Measurements from ENCODE around the gene SBF2.
A peak's percentile ranks its signal among the peaks of the same experiment; 100 is the strongest.

SBF2 gene

GRCh38 chr11:10293423-10294289 lies at the start of gene SBF2:
Gene SBF2, minus strand, starts transcription at chr11:10294219. Its CDS starts 150 bp downstream, at chr11:10294069.
- DNase-seq (peak; percentile 82), ATAC-seq (ENCODE audit: insufficient read depth, low read depth) (peak; percentile 72)
- H3K4me2 ChIP-seq (ENCODE audit: insufficient read depth, low read length) = peak within 1 kb of the TSS; percentile 90
- H3K4me1 ChIP-seq (ENCODE audit: insufficient read depth, low read length) = peaks cover 36% of the 10 kb centered on the region
- H2AFZ ChIP-seq (ENCODE audit: low read depth, low read length) = peak within 1 kb of the TSS; percentile 95
- H3K4me3 ChIP-seq (ENCODE audit: low read depth in 1 of 2, low read length in 2 of 2) = peak within 1 kb of the TSS; percentile 64 to 91
- H3K36me3 ChIP-seq (ENCODE audit: insufficient read depth, low read length) = peaks cover 5% of the 10 kb centered on the region; the same call in 1 of the 2 replicates
- no peak for TF ChIP-seq EZH2 (IDR thresholded peaks at IDR 0.05; ENCODE audit: borderline replicate concordance, low read depth, low read length, severe bottlenecking)
- TF ChIP-seq, protein P1, sequence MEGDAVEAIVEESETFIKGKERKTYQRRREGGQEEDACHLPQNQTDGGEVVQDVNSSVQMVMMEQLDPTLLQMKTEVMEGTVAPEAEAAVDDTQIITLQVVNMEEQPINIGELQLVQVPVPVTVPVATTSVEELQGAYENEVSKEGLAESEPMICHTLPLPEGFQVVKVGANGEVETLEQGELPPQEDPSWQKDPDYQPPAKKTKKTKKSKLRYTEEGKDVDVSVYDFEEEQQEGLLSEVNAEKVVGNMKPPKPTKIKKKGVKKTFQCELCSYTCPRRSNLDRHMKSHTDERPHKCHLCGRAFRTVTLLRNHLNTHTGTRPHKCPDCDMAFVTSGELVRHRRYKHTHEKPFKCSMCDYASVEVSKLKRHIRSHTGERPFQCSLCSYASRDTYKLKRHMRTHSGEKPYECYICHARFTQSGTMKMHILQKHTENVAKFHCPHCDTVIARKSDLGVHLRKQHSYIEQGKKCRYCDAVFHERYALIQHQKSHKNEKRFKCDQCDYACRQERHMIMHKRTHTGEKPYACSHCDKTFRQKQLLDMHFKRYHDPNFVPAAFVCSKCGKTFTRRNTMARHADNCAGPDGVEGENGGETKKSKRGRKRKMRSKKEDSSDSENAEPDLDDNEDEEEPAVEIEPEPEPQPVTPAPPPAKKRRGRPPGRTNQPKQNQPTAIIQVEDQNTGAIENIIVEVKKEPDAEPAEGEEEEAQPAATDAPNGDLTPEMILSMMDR (IDR thresholded peaks at IDR 0.05; ENCODE audit: borderline replicate concordance, extremely low read depth, low read length, poor library complexity, severe bottlenecking) = no peak
- peaks cover 18% of the 10 kb centered on the region; the same call in 1 of the 2 replicates for H4K20me1 ChIP-seq (ENCODE audit: insufficient read depth, low read length)
- H3K27me3 ChIP-seq (ENCODE audit: insufficient read depth, low read length, poor library complexity) = no peaks in the 10 kb centered on the region
- H3K9me3 ChIP-seq (ENCODE audit: insufficient read depth, low read length, severe bottlenecking) = no peaks in the 10 kb centered on the region
- peak within 1 kb of the TSS; percentile 84 for H3K9ac ChIP-seq (ENCODE audit: low read depth, low read length)
- peak within 1 kb of the TSS; percentile 69 for H3K27ac ChIP-seq (ENCODE audit: low read length)
- H3K79me2 ChIP-seq (ENCODE audit: insufficient read depth, low read length) = peaks cover 41% of the 10 kb centered on the region

- H3K36me3 ChIP-seq (ENCODE audit: insufficient read depth, low read length) = no peaks in the 10 kb centered on the region
- TF ChIP-seq, protein P1 (IDR thresholded peaks at IDR 0.05; ENCODE audit: borderline replicate concordance, extremely low read depth, low read length, poor library complexity, severe bottlenecking) = no peak
- TF ChIP-seq EZH2 (IDR thresholded peaks at IDR 0.05; ENCODE audit: borderline replicate concordance, low read depth, low read length, severe bottlenecking) = no peak
- H3K9me3 ChIP-seq (ENCODE audit: insufficient read depth, low read length, severe bottlenecking) = no peaks in the 10 kb centered on the region
- H3K27me3 ChIP-seq (ENCODE audit: insufficient read depth, low read length, poor library complexity) = peaks cover 3% of the 10 kb centered on the region
- DNase-seq = no peak
- H3K9ac ChIP-seq (ENCODE audit: low read depth, low read length) = no peak overlapping the region
- no peak overlapping the region for H3K4me3 ChIP-seq (ENCODE audit: low read depth in 1 of 2, low read length in 2 of 2)
- H3K4me2 ChIP-seq (ENCODE audit: insufficient read depth, low read length) = no peak overlapping the region
- H2AFZ ChIP-seq (ENCODE audit: low read depth, low read length) = no peak overlapping the region
- no peaks in the 10 kb centered on the region for H3K79me2 ChIP-seq (ENCODE audit: insufficient read depth, low read length)
- ATAC-seq (ENCODE audit: insufficient read depth, low read depth) = no peak
- H3K4me1 ChIP-seq (ENCODE audit: insufficient read depth, low read length) = no peaks in the 10 kb centered on the region
- H4K20me1 ChIP-seq (ENCODE audit: insufficient read depth, low read length) = no peaks in the 10 kb centered on the region
- no peak overlapping the region for H3K27ac ChIP-seq (ENCODE audit: low read length)
Measured at GRCh38 chr11:10338287-10338686, 44.3 kb upstream of the SBF2 start.

DNA sequence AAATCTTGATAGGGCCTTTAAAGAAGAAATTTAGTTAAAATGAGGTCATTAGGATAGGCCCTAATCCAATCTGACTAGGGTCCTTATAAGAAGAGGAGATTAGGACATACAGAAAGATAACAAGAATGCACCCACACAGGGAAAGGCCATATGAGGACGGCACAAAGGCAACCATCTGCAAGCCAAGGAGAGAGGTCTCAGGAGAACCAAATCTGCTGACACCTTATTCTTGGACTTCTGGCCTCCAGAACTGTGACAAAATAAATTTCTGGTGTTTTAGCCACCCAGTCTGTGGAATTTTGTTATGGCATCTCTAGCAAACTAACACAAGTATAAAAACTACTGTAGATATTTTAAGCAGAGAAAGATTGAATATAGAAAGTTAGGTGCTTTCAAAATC lies 39.5 kb upstream of the SBF2 start:
- no peak overlapping the region for H2AFZ ChIP-seq (ENCODE audit: low read depth, low read length)

More for the DNA sequence above, 39.5 kb upstream of the SBF2 start:
- no peak overlapping the region for H3K9ac ChIP-seq (ENCODE audit: low read depth, low read length)
- TF ChIP-seq EZH2 (IDR thresholded peaks at IDR 0.05; ENCODE audit: borderline replicate concordance, low read depth, low read length, severe bottlenecking) = no peak
- TF ChIP-seq, protein P1 (IDR thresholded peaks at IDR 0.05; ENCODE audit: borderline replicate concordance, extremely low read depth, low read length, poor library complexity, severe bottlenecking) = no peak
- no peaks in the 10 kb centered on the region for H3K4me1 ChIP-seq (ENCODE audit: insufficient read depth, low read length)
- no peak overlapping the region for H3K27ac ChIP-seq (ENCODE audit: low read length)
- no peaks in the 10 kb centered on the region for H3K9me3 ChIP-seq (ENCODE audit: insufficient read depth, low read length, severe bottlenecking)
- DNase-seq (no peak), ATAC-seq (ENCODE audit: insufficient read depth, low read depth) (no peak)
- no peak overlapping the region for H3K4me2 ChIP-seq (ENCODE audit: insufficient read depth, low read length)
- H3K79me2 ChIP-seq (ENCODE audit: insufficient read depth, low read length) = no peaks in the 10 kb centered on the region
- no peaks in the 10 kb centered on the region for H3K36me3 ChIP-seq (ENCODE audit: insufficient read depth, low read length)
- no peak overlapping the region for H3K4me3 ChIP-seq (ENCODE audit: low read depth in 1 of 2, low read length in 2 of 2)
- peaks cover 3% of the 10 kb centered on the region for H3K27me3 ChIP-seq (ENCODE audit: insufficient read depth, low read length, poor library complexity)
- H4K20me1 ChIP-seq (ENCODE audit: insufficient read depth, low read length) = no peaks in the 10 kb centered on the region
